Astrocyte of the cerebellum (primary cell): Measurements from ENCODE around the gene ADAMTSL3.
A peak's percentile ranks its signal among the peaks of the same experiment; 100 is the strongest.

Experiments
- DNase-seq: peaks from one replicate; pipeline ENCODE4 v3.0.0-alpha.2; 2011; ENCODE audit warnings: low read depth
- H3K4me3 ChIP-seq: 2 replicates; pipeline ENCODE4 v1.5.1; 2011; ENCODE audit warnings: mild to moderate bottlenecking, low read depth, low read length, moderate library complexity
- CTCF ChIP-seq: IDR thresholded peaks from 2 replicates; pipeline ENCODE4 v1.5.1; 2012; ENCODE audit warnings: low read length, low read depth, moderate library complexity, mild to moderate bottlenecking; ENCODE audit errors: missing control alignments
- in situ Hi-C: cut with HindIII; loops from 2 replicates; pipeline ENCODE4 v1.10.0; 2017; ENCODE audit warnings: low sequenced_read_pairs

Gene ADAMTSL3

GRCh38 chr15:83816124-83816883 lies 162.4 kb downstream of the ADAMTSL3 start:
- in situ Hi-C loops: no loop called here
- DNase-seq: no peak
- no peak for TF ChIP-seq CTCF

GRCh38 chr15:83818591-83818990 lies 164.7 kb downstream of the ADAMTSL3 start:
- H3K4me3 ChIP-seq: no peak overlapping the region
- DNase-seq: no peak
- no peak for TF ChIP-seq CTCF
- in situ Hi-C loops: no loop called here

More at GRCh38 chr15:83816124-83816883, 162.4 kb downstream of the ADAMTSL3 start:
- H3K4me3 ChIP-seq: no peak overlapping the region

GRCh38 chr15:83830381-83830780 lies 176.5 kb downstream of the ADAMTSL3 start:
- no peak for DNase-seq
- TF ChIP-seq CTCF: no peak
- H3K4me3 ChIP-seq: no peak overlapping the region
- in situ Hi-C loops: no loop called here

GRCh38 chr15:83833569-83833968 lies 179.6 kb downstream of the ADAMTSL3 start:
- in situ Hi-C loops: no loop called here
- DNase-seq: no peak
- no peak for TF ChIP-seq CTCF
- no peak overlapping the region for H3K4me3 ChIP-seq

GRCh38 chr15:83835479-83835878 lies 181.6 kb downstream of the ADAMTSL3 start:
- in situ Hi-C loops: no loop called here
- TF ChIP-seq CTCF: no peak
- no peak overlapping the region for H3K4me3 ChIP-seq
- no peak for DNase-seq

GRCh38 chr15:83837945-83838571 lies 184.1 kb downstream of the ADAMTSL3 start:
- H3K4me3 ChIP-seq: no peak overlapping the region
- peak; percentile 67 for TF ChIP-seq CTCF
- DNase-seq: no peak
- in situ Hi-C loops: no loop called here
